BLaER1 (cell line): ENCODE measurements around the gene BFSP2.
"Not testable (repeated sequence)": the region's sequence is repeated elsewhere in the genome, so short reads cannot be mapped to it uniquely, and the experiment has no call there.

Experiments used
- H3K27ac ChIP-seq: shearing (Covaris generic); formaldehyde crosslinking; 2 replicates; pipeline ENCODE4 v1.8.1; 2022
- H3K27me3 ChIP-seq: shearing (Covaris generic); formaldehyde crosslinking; 2 replicates; pipeline ENCODE4 v1.8.1; 2022
- H3K36me3 ChIP-seq: shearing (Covaris generic); formaldehyde crosslinking; 2 replicates; pipeline ENCODE4 v1.8.1; 2022
- H3K4me1 ChIP-seq: shearing (Covaris generic); formaldehyde crosslinking; 2 replicates; pipeline ENCODE4 v1.8.1; 2022
- H3K4me2 ChIP-seq: shearing (Covaris generic); formaldehyde crosslinking; 2 replicates; pipeline ENCODE4 v1.8.1; 2022
- H3K4me3 ChIP-seq: shearing (Covaris generic); formaldehyde crosslinking; 2 replicates; pipeline ENCODE4 v1.8.1; 2022
- H3K9ac ChIP-seq: shearing (Covaris generic); formaldehyde crosslinking; 2 replicates; pipeline ENCODE4 v1.8.1; 2022
- H3K9me3 ChIP-seq: shearing (Covaris generic); formaldehyde crosslinking; 2 replicates; pipeline ENCODE4 v1.8.1; 2022
- H4K20me1 ChIP-seq: shearing (Covaris generic); formaldehyde crosslinking; 2 replicates; pipeline ENCODE4 v1.8.1; 2022
- Cebpa-rat ChIP-seq: shearing (Covaris generic); IDR thresholded peaks from 2 replicates; pipeline ENCODE4 v1.8.1; 2022

Gene BFSP2

DNA sequence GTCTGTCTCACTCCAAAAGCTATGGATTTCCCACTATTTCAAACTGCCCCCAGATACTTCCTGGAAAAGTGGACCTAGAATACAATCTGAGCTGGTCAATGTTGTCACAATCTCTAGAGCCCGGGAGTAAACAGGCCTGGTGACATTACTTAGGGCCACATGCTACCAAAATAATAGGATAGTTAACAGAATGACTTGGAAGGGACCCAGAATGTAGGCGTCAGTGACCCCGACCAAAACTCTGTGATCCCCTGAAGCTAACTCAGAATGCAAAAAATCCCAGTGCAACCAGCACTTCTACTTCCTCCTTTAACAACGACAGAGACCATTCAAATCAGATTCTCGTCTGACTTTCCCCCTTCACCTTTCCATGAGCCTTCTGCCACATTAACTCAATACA lies 122.1 kb downstream of the BFSP2 start:
- H3K27ac ChIP-seq = no peak overlapping the region
- no peak for TF ChIP-seq Cebpa-rat
- H3K4me2 ChIP-seq = no peak overlapping the region

DNA sequence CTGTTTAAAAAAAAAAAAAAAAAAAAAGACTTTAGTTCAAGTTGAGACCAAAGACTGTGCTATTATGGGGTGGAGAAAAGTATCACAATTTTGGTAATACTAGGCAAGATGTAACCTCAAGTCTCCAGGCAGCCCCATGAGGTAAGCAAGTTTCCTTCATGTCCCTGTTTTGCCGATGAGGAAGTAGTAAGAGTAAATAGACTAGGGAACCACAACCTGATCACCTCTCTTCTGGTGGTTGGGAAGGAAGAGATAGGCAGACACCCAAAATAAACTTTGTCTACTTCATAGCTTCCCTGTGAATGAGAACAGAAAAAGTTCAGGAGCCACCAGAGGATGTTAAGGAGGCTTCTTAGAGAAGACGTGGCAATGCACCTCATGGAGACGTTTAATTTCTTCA lies 123.9 kb downstream of the BFSP2 start:
- not testable (repeated sequence) for H3K4me1 ChIP-seq, H3K9me3 ChIP-seq, H3K9ac ChIP-seq, H4K20me1 ChIP-seq, H3K27ac ChIP-seq, H3K36me3 ChIP-seq, H3K4me3 ChIP-seq, H3K4me2 ChIP-seq, H3K27me3 ChIP-seq

More for the DNA sequence above, 122.1 kb downstream of the BFSP2 start:
- H4K20me1 ChIP-seq = no peaks in the 10 kb centered on the region
- H3K9ac ChIP-seq = no peak overlapping the region
- no peaks in the 10 kb centered on the region for H3K27me3 ChIP-seq
- H3K4me3 ChIP-seq = no peak overlapping the region
- H3K4me1 ChIP-seq = no peaks in the 10 kb centered on the region
- no peaks in the 10 kb centered on the region for H3K9me3 ChIP-seq
- H3K36me3 ChIP-seq = no peaks in the 10 kb centered on the region
